Skeletal muscle satellite cell (primary cell): ENCODE results near the gene SLC7A10.

Experiments used
- H3K27me3 ChIP-seq: 2 replicates; pipeline ENCODE4 v1.7.0; 2013; ENCODE audit warnings: low read length; ENCODE audit not compliant: control insufficient read depth, insufficient read depth
- H3K36me3 ChIP-seq: 2 replicates; pipeline ENCODE4 v1.7.0; 2013; ENCODE audit warnings: mild to moderate bottlenecking, control low read depth, low read length; ENCODE audit not compliant: insufficient read depth
- H3K4me1 ChIP-seq: 2 replicates; pipeline ENCODE4 v1.7.0; 2013; ENCODE audit warnings: low read length; ENCODE audit not compliant: control insufficient read depth, insufficient read depth
- H3K4me2 ChIP-seq: 2 replicates; pipeline ENCODE4 v1.7.0; 2013; ENCODE audit warnings: mild to moderate bottlenecking, low read length
- H3K4me3 ChIP-seq: 2 replicates; pipeline ENCODE4 v1.7.0; 2013; ENCODE audit warnings: low read length
- H3K9ac ChIP-seq: 2 replicates; pipeline ENCODE4 v1.7.0; 2013; ENCODE audit warnings: mild to moderate bottlenecking, low read depth, low read length, moderate library complexity
- H3K9me3 ChIP-seq: replicated peaks from 2 replicates; pipeline ENCODE4 v1.7.0; 2013; ENCODE audit warnings: mild to moderate bottlenecking, control low read depth, low read length

Gene SLC7A10

DNA sequence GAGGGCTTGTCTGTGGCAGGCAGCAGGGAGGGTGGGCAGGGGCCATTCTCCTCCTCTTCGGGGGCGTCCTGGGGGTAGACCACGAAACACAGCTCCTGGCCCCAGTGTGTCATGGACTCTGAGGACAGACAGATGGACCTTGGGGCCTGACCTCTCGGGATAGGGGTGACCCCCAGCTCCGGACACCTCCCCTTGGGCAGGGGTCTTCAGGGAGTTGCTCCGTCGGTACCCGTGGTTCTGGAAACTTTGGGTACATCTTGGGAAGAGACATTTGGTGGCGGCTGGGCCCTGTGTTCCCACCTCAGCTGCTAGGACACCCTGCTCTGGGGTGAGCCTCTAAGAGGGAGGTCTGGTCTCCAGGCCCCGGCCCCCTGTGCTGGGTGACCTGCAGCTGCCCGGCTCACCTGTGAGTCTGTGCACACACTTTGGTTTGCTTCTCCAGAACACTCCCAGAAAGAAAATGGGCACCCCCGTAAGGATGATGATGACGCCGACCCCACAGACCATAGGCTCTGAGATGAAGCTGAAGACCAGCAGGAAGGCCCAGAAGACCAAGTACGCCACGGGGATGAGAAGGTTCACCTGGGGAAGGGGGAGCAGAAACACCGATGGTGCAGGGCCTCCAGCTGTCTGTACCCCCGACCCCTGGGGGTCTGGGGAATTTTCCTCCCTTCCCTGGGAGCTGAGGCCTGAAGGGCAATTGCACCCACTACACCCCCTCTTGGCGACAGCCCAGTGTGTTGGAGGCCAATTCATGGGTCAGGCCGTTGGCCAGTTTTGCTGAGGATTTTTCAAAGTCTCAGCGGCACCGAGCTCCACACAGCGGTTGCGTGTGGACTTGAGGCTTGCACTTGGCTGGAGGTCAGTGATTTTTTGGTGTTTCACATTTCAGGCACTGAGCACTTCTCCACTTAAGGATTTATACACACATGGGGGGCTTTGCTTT lies 16.5 kb downstream of the SLC7A10 start:
- no peaks in the 10 kb centered on the region for H3K9me3 ChIP-seq
- H3K9ac ChIP-seq, result no peak overlapping the region
- no peak overlapping the region for H3K4me2 ChIP-seq
- H3K4me1 ChIP-seq, result no peaks in the 10 kb centered on the region
- peaks cover 5% of the 10 kb centered on the region for H3K27me3 ChIP-seq
- H3K36me3 ChIP-seq, result no peaks in the 10 kb centered on the region
- no peak overlapping the region for H3K4me3 ChIP-seq

DNA sequence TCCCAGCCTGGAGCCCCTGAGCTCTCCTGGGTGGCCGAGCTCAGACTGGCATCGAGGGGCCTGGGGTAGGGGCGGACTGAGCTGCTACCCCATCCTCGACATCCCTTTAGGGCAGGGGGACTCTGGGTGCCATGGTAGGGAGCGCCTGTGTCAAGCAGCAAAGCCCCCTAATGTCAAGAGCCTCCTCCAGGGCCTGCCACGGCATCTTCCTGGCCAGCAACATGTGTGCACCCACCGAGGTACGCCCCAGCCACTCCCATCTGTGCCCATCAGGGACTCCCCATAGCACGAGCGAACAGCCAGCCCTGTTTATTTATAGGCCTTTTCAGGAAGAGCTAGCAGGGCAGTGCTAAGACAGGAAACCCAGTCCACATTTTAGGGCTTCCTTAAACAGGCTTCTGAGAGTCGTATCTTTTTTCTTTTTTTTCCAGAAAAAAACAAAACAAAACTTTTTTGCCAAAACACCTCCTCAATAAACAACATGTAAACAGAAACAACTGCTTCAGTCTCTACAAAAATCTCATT lies 17.2 kb downstream of the SLC7A10 start:
- no peak overlapping the region for H3K9ac ChIP-seq
- no peaks in the 10 kb centered on the region for H3K36me3 ChIP-seq
- peaks cover under 1% of the 10 kb centered on the region for H3K27me3 ChIP-seq
- H3K4me2 ChIP-seq, result no peak overlapping the region
- no peaks in the 10 kb centered on the region for H3K4me1 ChIP-seq
- H3K4me3 ChIP-seq, result no peak overlapping the region
- H3K9me3 ChIP-seq, result no peaks in the 10 kb centered on the region

GRCh38 chr19:33207903-33208302 lies 17.7 kb downstream of the SLC7A10 start:
- H3K27me3 ChIP-seq, result no peaks in the 10 kb centered on the region
- H3K36me3 ChIP-seq, result no peaks in the 10 kb centered on the region
- H3K4me2 ChIP-seq, result no peak overlapping the region
- no peaks in the 10 kb centered on the region for H3K4me1 ChIP-seq
- H3K9me3 ChIP-seq, result no peaks in the 10 kb centered on the region
- H3K4me3 ChIP-seq, result no peak overlapping the region
- no peak overlapping the region for H3K9ac ChIP-seq

- Histone ChIP-seq H3K4me1 (no peaks in the 10 kb centered on the region), H3K36me3 (no peaks in the 10 kb centered on the region), H3K9ac (no peak overlapping the region), H3K4me3 (no peak overlapping the region), H3K9me3 (no peaks in the 10 kb centered on the region), H3K27me3 (no peaks in the 10 kb centered on the region), H3K4me2 (no peak overlapping the region)
Measured at GRCh38 chr19:33207040-33207620, 18.5 kb downstream of the SLC7A10 start.

- Histone ChIP-seq H3K27me3 (no peaks in the 10 kb centered on the region), H3K9ac (no peak overlapping the region), H3K4me2 (no peak overlapping the region), H3K4me3 (no peak overlapping the region), H3K36me3 (no peaks in the 10 kb centered on the region), H3K9me3 (no peaks in the 10 kb centered on the region), H3K4me1 (no peaks in the 10 kb centered on the region)
Measured at GRCh38 chr19:33206261-33207039, 19.2 kb downstream of the SLC7A10 start.

DNA sequence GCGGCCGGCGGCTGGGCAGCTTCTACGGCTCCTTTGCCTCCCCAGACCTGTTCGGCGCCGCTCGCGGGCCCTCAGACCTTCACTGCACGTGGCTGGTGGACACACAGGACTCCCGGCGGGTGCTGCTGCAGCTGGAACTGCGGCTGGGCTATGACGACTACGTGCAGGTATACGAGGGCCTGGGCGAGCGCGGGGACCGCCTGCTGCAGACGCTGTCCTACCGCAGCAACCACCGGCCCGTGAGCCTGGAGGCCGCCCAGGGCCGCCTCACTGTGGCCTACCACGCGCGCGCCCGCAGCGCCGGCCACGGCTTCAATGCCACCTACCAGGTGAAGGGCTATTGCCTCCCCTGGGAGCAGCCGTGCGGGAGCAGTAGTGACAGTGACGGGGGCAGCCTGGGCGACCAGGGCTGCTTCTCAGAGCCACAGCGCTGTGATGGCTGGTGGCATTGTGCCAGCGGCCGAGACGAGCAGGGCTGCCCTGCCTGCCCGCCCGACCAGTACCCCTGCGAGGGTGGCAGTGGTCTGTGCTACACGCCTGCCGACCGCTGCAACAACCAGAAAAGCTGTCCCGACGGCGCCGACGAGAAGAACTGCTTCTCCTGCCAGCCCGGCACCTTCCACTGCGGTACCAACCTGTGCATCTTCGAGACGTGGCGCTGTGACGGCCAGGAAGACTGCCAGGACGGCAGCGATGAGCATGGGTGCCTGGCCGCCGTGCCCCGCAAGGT lies 20.0 kb downstream of the SLC7A10 start:
- no peaks in the 10 kb centered on the region for H3K27me3 ChIP-seq
- H3K4me2 ChIP-seq, result no peak overlapping the region
- H3K4me1 ChIP-seq, result no peaks in the 10 kb centered on the region
- H3K4me3 ChIP-seq, result no peak overlapping the region
- no peaks in the 10 kb centered on the region for H3K9me3 ChIP-seq
- no peaks in the 10 kb centered on the region for H3K36me3 ChIP-seq
- no peak overlapping the region for H3K9ac ChIP-seq

- no peak overlapping the region for H3K9ac ChIP-seq
- no peak overlapping the region for H3K4me2 ChIP-seq
- H3K36me3 ChIP-seq, result no peaks in the 10 kb centered on the region
- no peak overlapping the region for H3K4me3 ChIP-seq
- no peaks in the 10 kb centered on the region for H3K27me3 ChIP-seq
- no peaks in the 10 kb centered on the region for H3K4me1 ChIP-seq
- no peaks in the 10 kb centered on the region for H3K9me3 ChIP-seq
Measured at GRCh38 chr19:33205110-33205509, 20.5 kb downstream of the SLC7A10 start.

- no peak overlapping the region for H3K9ac ChIP-seq
- H3K9me3 ChIP-seq, result no peaks in the 10 kb centered on the region
- no peaks in the 10 kb centered on the region for H3K36me3 ChIP-seq
- H3K4me2 ChIP-seq, result no peak overlapping the region
- no peaks in the 10 kb centered on the region for H3K4me1 ChIP-seq
- no peaks in the 10 kb centered on the region for H3K27me3 ChIP-seq
- H3K4me3 ChIP-seq, result no peak overlapping the region
Measured at GRCh38 chr19:33204136-33204973, 21.3 kb downstream of the SLC7A10 start.

DNA sequence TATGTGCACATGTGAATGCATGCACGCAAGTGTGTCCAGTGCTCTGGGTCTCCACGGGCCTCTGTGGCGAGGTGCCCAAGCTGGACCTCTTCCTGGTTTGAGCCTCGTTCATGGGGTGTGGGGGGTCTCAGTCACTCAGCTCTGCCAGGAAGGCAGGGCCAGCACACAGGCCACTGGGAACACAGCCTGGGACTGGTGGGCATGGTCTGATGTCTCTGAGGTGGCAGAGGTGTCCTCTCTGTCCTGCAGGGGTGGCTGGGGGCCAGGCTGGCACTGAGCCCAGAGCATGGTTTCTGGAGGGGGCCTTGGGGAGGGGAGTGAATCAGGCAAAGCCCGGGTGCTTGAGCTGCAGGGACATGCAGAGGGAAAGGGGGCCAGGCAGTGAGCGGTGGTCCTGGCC lies 22.1 kb downstream of the SLC7A10 start:
- Histone ChIP-seq H3K27me3 (no peaks in the 10 kb centered on the region), H3K9ac (no peak overlapping the region), H3K9me3 (no peaks in the 10 kb centered on the region), H3K4me1 (no peaks in the 10 kb centered on the region), H3K4me3 (no peak overlapping the region), H3K4me2 (no peak overlapping the region), H3K36me3 (no peaks in the 10 kb centered on the region)
